ENCODE measurements around the gene GBF1. TPM values are rescaled to one million over a fixed set of nuclear protein-coding genes. Genes with fewer than 3 reads are reported as not detected.

Gene GBF1
- total and polyA plus RNA-seq, 10 donors = 5.8 to 42.1 (median 38.6) TPM

- TF ChIP-seq POLR2AphosphoS5 (IDR thresholded peaks at IDR 0.05) = peak in 1 of 3 donors; percentile 46
- no peak for TF ChIP-seq CTCF (IDR thresholded peaks at IDR 0.05 in 8 of 11, conservative IDR thresholded peaks at IDR 0.05 in 3 of 11)
- peak overlapping the region; percentile 83 to 98 (median 96) for H3K4me3 ChIP-seq
- peaks cover 3 to 52% (median 31%) of the 10 kb centered on the region in 7 donors for H3K27me3 ChIP-seq (replicated peaks in 1 of 7)
- peaks cover 25 to 50% (median 44%) of the 10 kb centered on the region in 6 donors for H3K4me1 ChIP-seq
- peaks cover 0 to 19% (median 15%) of the 10 kb centered on the region in 6 donors for H3K36me3 ChIP-seq
- intact Hi-C loops (cut with DNase I; ENCODE audit: low total_unique reads) = no loop called here
- H3K27ac ChIP-seq = peak overlapping the region in 3 of 8 donors; percentile 92 to 96 (median 95)
- peak; percentile 90 for DNase-seq
- WGBS, 5 donors = 1 to 2% (median 1%) methylated on average over 44 to 54 of the region's 54 CpGs
- H3K9me3 ChIP-seq = no peaks in the 10 kb centered on the region
Observed at GRCh38 chr10:102419269-102420180, 174.2 kb downstream of the GBF1 start.

- H3K4me1 ChIP-seq = peaks cover 25 to 50% (median 44%) of the 10 kb centered on the region in 6 donors
- peaks cover 0 to 26% (median 17%) of the 10 kb centered on the region in 6 donors for H3K36me3 ChIP-seq
- DNase-seq = no peak
- TF ChIP-seq CTCF (IDR thresholded peaks at IDR 0.05 in 8 of 11, conservative IDR thresholded peaks at IDR 0.05 in 3 of 11) (no peak), POLR2AphosphoS5 (IDR thresholded peaks at IDR 0.05) (no peak), POLR2A (IDR thresholded peaks at IDR 0.05) (no peak)
- H3K27me3 ChIP-seq (replicated peaks in 1 of 7) = peaks cover 0 to 44% (median 25%) of the 10 kb centered on the region in 7 donors
- H3K27ac ChIP-seq = peak overlapping the region; percentile 85 to 96 (median 92)
- intact Hi-C loops (cut with DNase I; ENCODE audit: low total_unique reads) = no loop called here
- no peaks in the 10 kb centered on the region for H3K9me3 ChIP-seq
- 0 to 3% (median 2%) methylated on average over 13 to 21 of the region's 21 CpGs for WGBS, 5 donors
- H3K4me3 ChIP-seq = peak overlapping the region; percentile 83 to 98 (median 96)
Observed at GRCh38 chr10:102420181-102420713, 174.9 kb downstream of the GBF1 start.

GRCh38 chr10:102420714-102421506, 175.6 kb downstream of the GBF1 start, which contains the start of gene FBXL15:
TSS of gene FBXL15 (plus strand) at chr10:102420836. CDS start at chr10:102421130, 294 bp downstream.
- H3K4me1 ChIP-seq = peaks cover 25 to 50% (median 44%) of the 10 kb centered on the region in 6 donors

More at GRCh38 chr10:102420714-102421506, 175.6 kb downstream of the GBF1 start, which contains the start of gene FBXL15:
- intact Hi-C loops (cut with DNase I; ENCODE audit: low total_unique reads) = no loop called here
- peak; percentile 98 for DNase-seq
- TF ChIP-seq POLR2AphosphoS5 (IDR thresholded peaks at IDR 0.05) = peak; percentile 83 to 88 (median 85)
- TF ChIP-seq CTCF (IDR thresholded peaks at IDR 0.05 in 8 of 11, conservative IDR thresholded peaks at IDR 0.05 in 3 of 11) = peak in 4 of 11 experiments; percentile 15 to 26 (median 16)
- no peak for TF ChIP-seq POLR2A (IDR thresholded peaks at IDR 0.05)
- peak within 1 kb of the TSS; percentile 83 to 98 (median 96) for H3K4me3 ChIP-seq
- H3K27ac ChIP-seq = peak within 1 kb of the TSS; percentile 85 to 96 (median 92)
- H3K36me3 ChIP-seq = peaks cover 0 to 26% (median 17%) of the 10 kb centered on the region in 6 donors
- peaks cover 0 to 38% (median 25%) of the 10 kb centered on the region in 7 donors for H3K27me3 ChIP-seq (replicated peaks in 1 of 7)
- no peaks in the 10 kb centered on the region for H3K9me3 ChIP-seq
- WGBS, 5 donors = 0 to 1% (median 0%) methylated on average over 34 to 66 of the region's 66 CpGs

Measured in spleen (tissue), 11 donors.